ENCODE data around the gene ABCC1. TPM values are rescaled to one million over a fixed set of nuclear protein-coding genes. Genes with fewer than 3 reads are reported as not detected.

ABCC1 gene
- total and polyA plus RNA-seq, 2 of the 8 experiments (the other 6 are each of a cell fraction or from before 2014, with no cell fraction given) = 42.6 to 66.8 TPM

- Histone ChIP-seq H3K4me2 (ENCODE audit: insufficient read depth in 1 of 2, low read depth in 2 of 2, low read length in 2 of 2) (no peak overlapping the region), H3K9ac (replicated peaks in 1 of 4; ENCODE audit: extremely low read depth in 1 of 4, low read depth in 3 of 4, low read length in 3 of 4) (no peak overlapping the region), H2BK20ac (ENCODE audit: low read length) (no peak overlapping the region), H3K4me3 (ENCODE audit: extremely low read depth in 1 of 4, insufficient read depth in 2 of 4, low read depth in 3 of 4, low read length in 4 of 4) (no peak overlapping the region), H2AFZ (ENCODE audit: low read length) (no peak overlapping the region), H3K79me1 (ENCODE audit: low read depth, low read length) (no peaks in the 10 kb centered on the region), H3K18ac (ENCODE audit: extremely low read depth, low read length) (no peak overlapping the region), H4K91ac (replicated peaks; ENCODE audit: insufficient read length, low read length) (no peak overlapping the region), H3K36me3 (ENCODE audit: control insufficient read depth in 2 of 4, insufficient read depth in 4 of 4, low read length in 3 of 4) (peaks cover 14 to 54% (median 42%) of the 10 kb centered on the region in 4 experiments; a peak in 7 of 8 replicates), H3K4me1 (replicated peaks in 1 of 4; ENCODE audit: control insufficient read depth in 3 of 4, insufficient read depth in 4 of 4, low read length in 3 of 4) (no peaks in the 10 kb centered on the region; a peak in 1 of 7 replicates), H2BK12ac (ENCODE audit: low read depth, low read length) (no peak overlapping the region), H3K56ac (replicated peaks; ENCODE audit: insufficient read length, low read depth, low read length) (no peak overlapping the region), H3K27ac (ENCODE audit: low read depth, low read length) (no peak overlapping the region), H3K9me3 (ENCODE audit: insufficient read depth in 2 of 2, low read depth in 1 of 2, low read length in 1 of 2) (no peaks in the 10 kb centered on the region), H3K79me2 (ENCODE audit: control insufficient read depth in 1 of 2, insufficient read depth in 2 of 2, low read length in 2 of 2) (no peaks in the 10 kb centered on the region), H4K5ac (ENCODE audit: insufficient read length, low read depth, low read length) (no peak overlapping the region), H2BK15ac (ENCODE audit: low read length) (no peak overlapping the region), H4K20me1 (replicated peaks in 1 of 2; ENCODE audit: control insufficient read depth in 1 of 2, insufficient read depth in 2 of 2, low read length in 2 of 2) (peaks cover 2 to 6% of the 10 kb centered on the region in 2 experiments), H3K27me3 (replicated peaks in 1 of 4; ENCODE audit: control insufficient read depth in 3 of 4, extremely low read depth in 1 of 4, insufficient read depth in 3 of 4, low read length in 3 of 4) (no peaks in the 10 kb centered on the region), H2BK120ac (replicated peaks; ENCODE audit: low read depth, low read length) (no peak overlapping the region), H3K4ac (replicated peaks; ENCODE audit: insufficient read length, low read depth, low read length) (no peak overlapping the region), H3K23me2 (ENCODE audit: low read depth, low read length) (no peaks in the 10 kb centered on the region), H3K14ac (ENCODE audit: insufficient read length) (no peak overlapping the region), H3K23ac (ENCODE audit: insufficient read length) (no peak overlapping the region), H4K8ac (ENCODE audit: extremely low read depth, insufficient read depth, low read length) (no peak overlapping the region), H2AK5ac (ENCODE audit: low read depth, low read length) (no peak overlapping the region), H2BK5ac (ENCODE audit: low read depth, low read length) (no peak overlapping the region)
- POLR2A ChIA-PET (ENCODE audit: partially characterized antibody) = no interaction called here
- TF ChIP-seq YY1 (IDR thresholded peaks at IDR 0.05; ENCODE audit: low read depth, low read length) = no peak
- TF ChIP-seq SAP30 (IDR thresholded peaks at IDR 0.05; ENCODE audit: insufficient read depth, insufficient replicate concordance, low read length) = no peak
- DNase-seq (ENCODE audit: low read depth in 1 of 2, low spot score in 2 of 2) = no peak
- 81% methylated on average over 6 of the region's 6 CpGs; no CpG with 5 or more reads in 1 of the 2 experiments for WGBS, 2 experiments (ENCODE audit: extremely low coverage in 1 of 2, insufficient coverage in 1 of 2, insufficient read length in 1 of 2, insufficient replicate concordance in 2 of 2, low coverage in 1 of 2, low lambda C conversion rate in 2 of 2, missing lambda C conversion rate in 1 of 2)
- FAIRE-seq = no peak
- CTCF ChIA-PET (ENCODE audit: partially characterized antibody) = interaction anchor here (1.0 to 1.5 kb wide), 2 partner anchors 12 to 17 kb away, joined by 3 read pairs; no protein-coding TSS in a partner anchor
Observed at GRCh38 chr16:16107839-16108238, 158.4 kb downstream of the ABCC1 start.
